HG03460 (cell line): ENCODE measurements around the gene EXOC3L1.

ENCODE experiments used
- ATAC-seq: cut with Tn5 transposase; IDR thresholded peaks from one replicate; pipeline ENCODE4 v1.9.1; 2021; ENCODE audit not compliant: unreplicated experiment

Gene EXOC3L1

DNA sequence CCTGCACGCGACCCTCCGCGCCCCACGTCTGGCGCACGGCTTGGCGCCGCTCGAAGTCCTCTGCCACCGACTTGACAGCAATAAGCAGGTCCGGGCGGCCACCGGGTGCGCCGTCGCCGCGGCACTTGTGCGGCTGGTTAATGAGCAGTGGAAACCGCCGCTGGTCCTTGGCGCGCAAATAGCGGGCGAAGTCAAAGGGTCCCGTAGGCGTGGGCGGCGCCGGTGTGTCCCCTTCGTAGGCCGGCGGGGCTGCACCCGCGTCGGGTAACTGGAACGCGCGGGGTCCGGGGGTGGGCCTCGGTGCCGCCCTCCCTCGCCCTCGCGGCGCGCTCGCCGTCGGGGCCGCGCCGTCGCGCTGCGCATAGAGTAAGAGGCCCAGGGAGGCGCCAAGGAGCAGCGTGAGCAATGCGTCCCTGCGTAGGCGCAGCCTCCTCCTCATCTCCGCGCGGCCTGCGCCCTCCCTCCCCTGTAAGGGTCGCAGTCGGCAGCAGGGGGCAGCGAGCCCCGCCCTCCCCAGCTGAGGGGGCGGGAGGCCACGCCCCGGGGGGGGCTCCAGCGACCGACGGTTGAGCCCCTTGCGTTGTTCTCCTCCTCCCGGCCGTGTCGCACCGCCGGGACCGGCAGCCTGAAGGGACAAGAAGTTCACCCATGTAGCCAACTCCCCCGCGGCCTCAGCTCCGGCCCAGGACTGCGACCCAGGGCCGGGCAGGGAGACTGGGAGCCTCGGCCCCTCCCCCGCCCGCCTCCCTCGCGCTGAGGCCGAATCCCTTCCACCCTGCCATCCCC is 39.7 kb downstream of the EXOC3L1 start:
- no peak for ATAC-seq

DNA sequence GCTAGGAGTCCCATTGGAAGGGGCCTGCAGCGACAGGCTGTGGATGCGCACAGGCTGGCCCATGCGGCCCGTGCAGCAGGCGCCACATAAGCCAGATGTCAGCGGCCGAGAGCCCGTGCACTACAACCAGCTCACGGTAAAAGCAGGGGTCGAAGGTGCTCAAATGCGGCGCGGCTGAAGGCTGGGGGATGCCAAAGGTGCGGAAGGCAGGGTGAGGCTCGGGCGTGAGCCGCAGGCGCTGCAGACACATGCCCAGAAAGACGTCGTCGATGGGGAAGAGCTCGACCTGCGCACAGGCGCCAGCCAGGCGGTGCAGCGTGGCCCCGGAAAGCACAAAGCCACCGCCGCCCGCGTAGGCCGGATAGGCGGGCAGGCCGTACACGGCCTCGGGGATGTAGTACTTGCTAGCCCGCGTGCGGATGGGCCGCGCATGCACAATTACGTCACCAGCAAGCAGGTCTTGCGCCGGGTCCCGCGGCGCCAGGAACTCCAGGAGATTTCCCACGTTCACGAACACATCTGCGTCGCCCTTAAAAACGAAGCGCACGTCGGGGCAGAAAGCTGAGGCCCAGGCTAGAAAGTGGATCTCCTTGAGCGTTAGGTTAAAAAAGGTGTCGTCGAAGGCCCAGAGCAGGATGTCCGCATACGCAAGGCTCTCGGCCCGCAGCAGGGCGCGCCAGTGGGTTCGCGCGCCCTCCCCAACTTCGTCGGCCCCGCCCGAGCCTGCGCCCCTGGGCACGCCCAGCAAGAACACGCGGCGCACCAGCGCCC is 40.5 kb downstream of the EXOC3L1 start:
- ATAC-seq: no peak

GRCh38 chr16:67148656-67149275 is 41.2 kb downstream of the EXOC3L1 start:
- ATAC-seq: no peak

DNA sequence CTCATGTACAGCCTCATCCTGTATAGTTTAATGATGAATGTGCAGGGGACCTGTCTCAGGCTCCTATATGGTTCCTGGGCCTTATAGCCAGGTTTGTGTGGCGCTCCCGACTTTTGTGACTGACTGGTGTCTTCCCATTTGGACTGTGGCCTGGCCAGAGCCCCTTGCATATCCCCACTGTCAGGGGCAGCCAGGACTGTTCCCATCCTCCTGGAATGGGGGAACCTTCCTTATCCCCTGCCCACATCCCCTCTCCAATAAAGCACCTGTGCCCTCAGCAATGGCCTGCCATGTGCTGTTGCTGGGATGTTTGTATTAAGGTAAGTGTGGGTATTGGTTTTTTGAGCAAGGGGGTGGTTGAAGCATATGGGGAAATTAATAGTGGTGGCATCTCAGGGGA is 41.7 kb downstream of the EXOC3L1 start:
- no peak for ATAC-seq

- no peak for ATAC-seq
These were observed 42.3 kb downstream of the EXOC3L1 start for GRCh38 chr16:67147437-67148140.

GRCh38 chr16:67146523-67147357 is 43.2 kb downstream of the EXOC3L1 start:
- no peak for ATAC-seq

DNA sequence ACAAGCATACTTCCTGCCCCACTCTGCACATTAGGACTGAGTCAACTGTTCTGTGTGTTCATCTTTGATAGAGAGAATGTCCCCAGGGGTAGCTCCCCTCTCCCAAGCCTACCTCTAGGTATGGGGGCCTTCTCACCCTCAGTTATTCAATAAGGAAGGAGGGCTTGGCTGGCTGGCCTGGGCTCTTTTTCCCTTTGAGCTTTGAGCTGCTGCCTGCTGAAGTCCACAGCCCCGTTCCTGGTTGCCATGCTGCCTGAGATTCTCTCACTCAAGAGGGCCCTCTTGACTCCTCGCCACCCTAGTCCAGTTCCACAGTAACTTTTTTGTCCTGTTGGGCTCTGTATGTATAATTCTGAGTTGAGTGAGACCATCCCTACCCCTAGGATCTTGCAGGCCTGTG is 44.2 kb downstream of the EXOC3L1 start:
- no peak for ATAC-seq

DNA sequence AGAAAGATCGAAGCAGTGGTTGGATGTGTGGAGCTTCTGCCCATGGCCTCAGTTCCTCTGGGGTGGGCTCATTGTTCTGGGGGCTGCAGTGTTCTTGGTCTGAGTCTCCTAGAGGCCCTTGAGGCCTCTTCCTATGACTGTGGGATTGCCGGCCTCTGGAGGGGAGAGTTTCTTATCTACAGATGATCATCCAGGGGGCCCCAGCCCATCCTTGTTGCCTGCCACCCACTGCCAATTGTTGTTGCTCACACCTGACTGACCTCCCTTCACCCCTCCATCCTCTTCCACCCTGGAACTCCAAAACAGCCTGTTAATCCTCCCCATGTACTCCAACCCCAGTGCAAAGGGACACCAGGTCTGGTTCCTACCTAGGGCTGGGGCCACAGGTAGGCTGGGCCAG is 45.0 kb downstream of the EXOC3L1 start:
- ATAC-seq: no peak

DNA sequence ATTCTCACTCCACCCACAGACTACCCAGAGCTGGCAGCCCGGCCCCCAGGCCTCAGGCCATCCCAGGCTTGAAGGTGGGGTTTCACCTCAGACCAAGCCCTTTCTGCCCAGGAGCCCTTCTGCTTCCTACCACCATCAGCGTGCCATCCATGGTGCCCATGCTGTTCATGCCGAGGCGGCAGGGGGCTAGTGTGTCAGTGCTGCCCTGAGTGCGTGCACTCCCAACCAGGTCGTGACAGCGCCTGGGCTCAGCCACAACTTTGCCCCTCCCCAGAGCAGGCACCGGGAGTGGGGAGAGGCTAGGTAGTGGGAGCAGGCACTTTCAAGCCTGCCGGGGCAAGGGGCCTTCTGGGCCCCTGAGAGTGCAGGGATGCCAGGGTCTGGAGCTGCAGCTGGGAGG is 47.6 kb downstream of the EXOC3L1 start:
- no peak for ATAC-seq

- ATAC-seq: no peak
These were observed 48.5 kb downstream of the EXOC3L1 start for GRCh38 chr16:67141391-67141790.

DNA sequence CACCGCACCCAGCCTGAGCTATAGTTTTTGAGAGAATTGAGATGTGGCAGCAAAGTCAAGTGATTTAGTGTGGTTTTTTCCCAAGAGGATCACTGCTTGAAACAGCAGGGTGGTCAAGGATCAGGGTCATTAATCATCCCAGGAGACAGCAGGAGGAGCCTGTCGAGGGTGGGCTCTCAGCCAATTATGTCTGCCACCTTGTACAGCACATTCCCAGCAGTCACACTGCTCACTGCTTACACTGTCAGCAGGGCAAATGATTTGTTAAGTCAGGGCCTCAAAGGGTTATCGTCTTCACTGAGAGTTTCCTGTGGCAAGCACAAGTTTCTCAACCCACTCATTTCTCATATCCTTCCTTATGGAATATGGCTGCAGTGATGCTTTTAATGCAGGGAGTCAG is 52.3 kb downstream of the EXOC3L1 start:
- ATAC-seq: no peak
